D721Med (cell line): ENCODE data around the gene DEFB123.
"Not testable (repeated sequence)": the region's sequence is repeated elsewhere in the genome, so short reads cannot be mapped to it uniquely, and the experiment has no call there.

Source experiments
- DNase-seq: peaks from one replicate; pipeline ENCODE4 v3.0.0; 2011; ENCODE audit warnings: low spot score; ENCODE audit not compliant: insufficient read length
- FAIRE-seq: peaks from 2 replicates; lab custom pipeline; 2011; peaks lifted over from hg19 to GRCh38; lab: Jason Lieb, UNC
- CTCF ChIP-seq: IDR thresholded peaks from 2 replicates; pipeline ENCODE4 v1.5.1; 2012; ENCODE audit warnings: mild to moderate bottlenecking, control low read depth; ENCODE audit not compliant: insufficient read depth; ENCODE audit errors: missing control alignments

Gene DEFB123

GRCh38 chr20:31449511-31450414, 9.3 kb downstream of the DEFB123 start:
- TF ChIP-seq CTCF, result no peak
- no peak for FAIRE-seq
- no peak for DNase-seq

GRCh38 chr20:31452575-31452974, 12.1 kb downstream of the DEFB123 start:
- DNase-seq, result no peak
- no peak for FAIRE-seq
- no peak for TF ChIP-seq CTCF

- DNase-seq, result no peak
- no peak for TF ChIP-seq CTCF
- no peak for FAIRE-seq
Measured at GRCh38 chr20:31454361-31454760, 13.9 kb downstream of the DEFB123 start.

- not testable (repeated sequence) for FAIRE-seq, DNase-seq
Measured at GRCh38 chr20:31470946-31471345, 30.5 kb downstream of the DEFB123 start.

- DNase-seq (no peak), FAIRE-seq (no peak)
- no peak for TF ChIP-seq CTCF
Measured at GRCh38 chr20:31472395-31473330, 32.2 kb downstream of the DEFB123 start.

- no peak for TF ChIP-seq CTCF
- FAIRE-seq, result no peak
- DNase-seq, result no peak
Measured at GRCh38 chr20:31473331-31474096, 33.1 kb downstream of the DEFB123 start.

- no peak for FAIRE-seq
- TF ChIP-seq CTCF, result no peak
Measured at GRCh38 chr20:31474097-31474436, 33.6 kb downstream of the DEFB123 start.

More at GRCh38 chr20:31474097-31474436, 33.6 kb downstream of the DEFB123 start:
- DNase-seq, result no peak
